Measurements from ENCODE around the gene RNF146.
A peak's percentile ranks its signal among the peaks of the same experiment; 100 is the strongest.

The RNF146 gene

GRCh38 chr6:127267646-127268625, 1.3 kb downstream of the RNF146 start:
- TF ChIP-seq CTCF (IDR thresholded peaks at IDR 0.05; ENCODE audit: insufficient read depth, low read depth, low read length, missing control alignments): no peak
- H3K4me3 ChIP-seq (ENCODE audit: low read depth, low read length): peak overlapping the region; percentile 68
- no peak for DNase-seq (ENCODE audit: low read depth)

GRCh38 chr6:127272576-127272975, 5.9 kb downstream of the RNF146 start:
- DNase-seq (ENCODE audit: low read depth): no peak

GRCh38 chr6:127273499-127273898, 6.8 kb downstream of the RNF146 start:
- no peak overlapping the region for H3K4me3 ChIP-seq (ENCODE audit: low read depth, low read length)
- TF ChIP-seq CTCF (IDR thresholded peaks at IDR 0.05; ENCODE audit: insufficient read depth, low read depth, low read length, missing control alignments): no peak
- DNase-seq (ENCODE audit: low read depth): no peak

More at GRCh38 chr6:127272576-127272975, 5.9 kb downstream of the RNF146 start:
- H3K4me3 ChIP-seq (ENCODE audit: low read depth, low read length): no peak overlapping the region
- TF ChIP-seq CTCF (IDR thresholded peaks at IDR 0.05; ENCODE audit: insufficient read depth, low read depth, low read length, missing control alignments): no peak

- no peak for DNase-seq (ENCODE audit: low read depth)
- H3K4me3 ChIP-seq (ENCODE audit: low read depth, low read length): no peak overlapping the region
- no peak for TF ChIP-seq CTCF (IDR thresholded peaks at IDR 0.05; ENCODE audit: insufficient read depth, low read depth, low read length, missing control alignments)
These were observed 9.7 kb downstream of the RNF146 start for GRCh38 chr6:127276331-127276730.

- DNase-seq (ENCODE audit: low read depth): no peak
- TF ChIP-seq CTCF (IDR thresholded peaks at IDR 0.05; ENCODE audit: insufficient read depth, low read depth, low read length, missing control alignments): no peak
- no peak overlapping the region for H3K4me3 ChIP-seq (ENCODE audit: low read depth, low read length)
These were observed 11.5 kb downstream of the RNF146 start for GRCh38 chr6:127277878-127278843.

GRCh38 chr6:127279815-127280214, 13.2 kb downstream of the RNF146 start:
- no peak for DNase-seq (ENCODE audit: low read depth)
- no peak overlapping the region for H3K4me3 ChIP-seq (ENCODE audit: low read depth, low read length)
- no peak for TF ChIP-seq CTCF (IDR thresholded peaks at IDR 0.05; ENCODE audit: insufficient read depth, low read depth, low read length, missing control alignments)
